Hematopoietic multipotent progenitor cell treated with erythropoietin and hydrocortisone succinate and interleukin-3 and kit ligand, for 8 days (in vitro differentiated cells): ENCODE data around the gene GTPBP4.
"Not testable (repeated sequence)": the region's sequence is repeated elsewhere in the genome, so short reads cannot be mapped to it uniquely, and the experiment has no call there.

Experiments used
- DNase-seq: peaks from one replicate; pipeline ENCODE4 v3.0.0-alpha.2; 2015

The GTPBP4 gene

GRCh38 chr10:1063232-1063865, 75.1 kb downstream of the GTPBP4 start:
- no peak for DNase-seq

- DNase-seq = no peak
Measured at GRCh38 chr10:1064964-1065247, 76.7 kb downstream of the GTPBP4 start.

GRCh38 chr10:1066734-1067133, 78.5 kb downstream of the GTPBP4 start:
- DNase-seq = not testable (repeated sequence)

DNA sequence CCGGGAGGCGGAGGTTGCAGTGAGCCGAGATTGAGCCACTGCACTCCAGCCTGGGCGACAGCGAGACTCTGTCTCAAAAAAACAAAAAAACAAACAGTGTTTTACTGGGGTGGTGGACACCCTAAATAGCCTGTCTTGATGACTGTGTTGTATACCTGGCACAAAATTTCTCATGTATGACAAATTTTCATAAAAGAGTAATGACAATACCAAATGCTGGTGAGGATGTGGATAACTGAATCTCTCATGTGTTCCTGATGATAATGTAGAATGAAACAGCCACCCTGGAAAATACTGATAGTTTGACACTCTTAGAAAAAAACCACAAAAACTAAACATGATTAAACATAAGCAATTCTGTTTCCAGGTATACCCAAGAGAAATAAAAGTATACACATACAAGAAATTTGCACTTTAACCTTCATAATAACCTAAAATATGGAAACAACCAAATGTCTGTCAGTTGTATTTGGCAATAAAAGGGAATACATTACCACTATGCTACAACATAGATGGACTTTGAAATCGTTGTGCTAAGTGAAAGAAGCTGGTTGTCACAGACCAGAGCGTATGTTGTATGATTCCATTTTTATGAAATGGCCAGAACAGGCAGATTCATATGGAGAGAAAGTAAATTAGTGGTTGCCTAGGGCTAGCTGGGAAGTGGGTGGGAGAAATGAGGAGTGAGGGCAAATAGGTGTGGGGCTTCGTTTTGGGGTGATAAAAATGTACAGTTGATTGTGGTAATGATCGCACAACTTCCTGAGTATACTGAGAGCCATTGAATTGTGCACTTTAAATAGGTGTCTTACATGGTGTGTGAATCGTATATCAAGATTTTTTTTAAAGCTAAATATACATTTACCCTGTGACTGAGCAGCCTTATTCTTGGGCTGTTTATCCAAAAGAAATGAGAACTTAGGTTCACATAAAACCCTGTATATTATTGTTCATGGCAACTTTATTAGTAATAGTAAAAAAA, 80.4 kb downstream of the GTPBP4 start:
- DNase-seq = peak; percentile 38
